RWPE2 (cell line): Measurements from ENCODE around the gene CASP3.
"Not testable (repeated sequence)": the region's sequence is repeated elsewhere in the genome, so short reads cannot be mapped to it uniquely, and the experiment has no call there.

Experiments
- ATAC-seq: fragments of 200-7000 bp; cut with Tn5 transposase; 3 replicates; pipeline ENCODE4 v1.9.1; 2021; ENCODE audit warnings: low read depth
- DNase-seq: peaks from one replicate; pipeline ENCODE4 v3.0.0-alpha.2; 2020; ENCODE audit warnings: low spot score
- H3K27ac ChIP-seq: fragments of 450-650 bp; 2 replicates; pipeline ENCODE4 v1.5.1; 2017; ENCODE audit warnings: mild to moderate bottlenecking; ENCODE audit not compliant: poor library complexity, severe bottlenecking
- H3K27me3 ChIP-seq: fragments of 250-450 bp; sonication (Bioruptor Pico); 2 replicates; pipeline ENCODE4 v1.5.1; 2021; ENCODE audit warnings: mild to moderate bottlenecking, moderate library complexity; ENCODE audit not compliant: insufficient read depth, poor library complexity, severe bottlenecking
- H3K36me3 ChIP-seq: fragments of 250-450 bp; sonication (Bioruptor Pico); 2 replicates; pipeline ENCODE4 v1.5.1; 2020; ENCODE audit warnings: low read depth, mild to moderate bottlenecking, moderate library complexity
- H3K4me1 ChIP-seq: fragments of 250-450 bp; sonication (Bioruptor Pico); 2 replicates; pipeline ENCODE4 v1.5.1; 2021; ENCODE audit warnings: mild to moderate bottlenecking, moderate library complexity; ENCODE audit not compliant: insufficient read depth, poor library complexity, severe bottlenecking
- H3K4me3 ChIP-seq: fragments of 250-450 bp; sonication (Bioruptor Pico); 2 replicates; pipeline ENCODE4 v1.5.1; 2021; ENCODE audit warnings: mild to moderate bottlenecking, moderate library complexity; ENCODE audit not compliant: severe bottlenecking
- H3K9me3 ChIP-seq: fragments of 250-450 bp; sonication (Bioruptor Pico); 2 replicates; pipeline ENCODE4 v1.5.1; 2021; ENCODE audit warnings: mild to moderate bottlenecking, moderate library complexity; ENCODE audit not compliant: severe bottlenecking
- CTCF ChIP-seq: fragments of 450-650 bp; IDR thresholded peaks from one replicate; pipeline ENCODE4 v1.5.1; 2017; ENCODE audit warnings: mild to moderate bottlenecking, moderate library complexity; ENCODE audit not compliant: poor library complexity, severe bottlenecking

CASP3 gene

GRCh38 chr4:184668096-184668495, 18.8 kb upstream of the CASP3 start:
- Histone ChIP-seq H3K9me3 (peaks cover 2% of the 10 kb centered on the region), H3K27ac (no peak overlapping the region), H3K4me1 (peaks cover 8% of the 10 kb centered on the region), H3K27me3 (no peaks in the 10 kb centered on the region), H3K4me3 (no peak overlapping the region), H3K36me3 (peaks cover 71% of the 10 kb centered on the region)
- DNase-seq (no peak), ATAC-seq (no peak)
- no peak for TF ChIP-seq CTCF

- H3K27ac ChIP-seq, result no peak overlapping the region
- peaks cover 8% of the 10 kb centered on the region for H3K4me1 ChIP-seq
- H3K9me3 ChIP-seq, result peaks cover 2% of the 10 kb centered on the region
- H3K4me3 ChIP-seq, result no peak overlapping the region
- no peak for TF ChIP-seq CTCF
- H3K36me3 ChIP-seq, result peaks cover 71% of the 10 kb centered on the region
- DNase-seq (no peak), ATAC-seq (no peak)
- no peaks in the 10 kb centered on the region for H3K27me3 ChIP-seq
Measured at GRCh38 chr4:184666670-184667069, 17.4 kb upstream of the CASP3 start.

GRCh38 chr4:184664445-184665210, 15.4 kb upstream of the CASP3 start:
- Histone ChIP-seq H3K4me3 (no peak overlapping the region), H3K27me3 (no peaks in the 10 kb centered on the region), H3K9me3 (peaks cover 2% of the 10 kb centered on the region), H3K4me1 (no peaks in the 10 kb centered on the region), H3K27ac (no peak overlapping the region), H3K36me3 (peaks cover 78% of the 10 kb centered on the region)
- DNase-seq (no peak), ATAC-seq (peak; percentile 55; the same call in 2 of the 3 replicates)
- no peak for TF ChIP-seq CTCF

GRCh38 chr4:184662236-184662635, 13.0 kb upstream of the CASP3 start:
- ATAC-seq (no peak), DNase-seq (no peak)
- H3K9me3 ChIP-seq, result peaks cover 2% of the 10 kb centered on the region
- H3K27me3 ChIP-seq, result no peaks in the 10 kb centered on the region
- no peak for TF ChIP-seq CTCF
- no peaks in the 10 kb centered on the region for H3K4me1 ChIP-seq
- H3K36me3 ChIP-seq, result peaks cover 75% of the 10 kb centered on the region
- H3K27ac ChIP-seq, result no peak overlapping the region
- H3K4me3 ChIP-seq, result no peak overlapping the region

- Histone ChIP-seq H3K4me3 (no peak overlapping the region), H3K9me3 (peaks cover 2% of the 10 kb centered on the region), H3K27me3 (no peaks in the 10 kb centered on the region), H3K4me1 (no peaks in the 10 kb centered on the region), H3K36me3 (peaks cover 76% of the 10 kb centered on the region), H3K27ac (no peak overlapping the region)
- DNase-seq (no peak), ATAC-seq (no peak)
- TF ChIP-seq CTCF, result no peak
Measured at GRCh38 chr4:184660978-184661377, 11.7 kb upstream of the CASP3 start.

GRCh38 chr4:184657820-184658219, 8.6 kb upstream of the CASP3 start:
- not testable (repeated sequence) for H3K27ac ChIP-seq, H3K4me3 ChIP-seq, H3K27me3 ChIP-seq, H3K4me1 ChIP-seq, DNase-seq, ATAC-seq, H3K9me3 ChIP-seq
- H3K36me3 ChIP-seq, result peaks cover 58% of the 10 kb centered on the region
